ENCODE measurements around the gene LRRC1. TPM values are rescaled to one million over a fixed set of nuclear protein-coding genes. Genes with fewer than 3 reads are reported as not detected.

LRRC1 gene
- total and polyA plus RNA-seq, 2 of the 13 experiments (the other 11 are each of a cell fraction or from before 2014, with no cell fraction given): 15.6 to 27.7 TPM

DNA sequence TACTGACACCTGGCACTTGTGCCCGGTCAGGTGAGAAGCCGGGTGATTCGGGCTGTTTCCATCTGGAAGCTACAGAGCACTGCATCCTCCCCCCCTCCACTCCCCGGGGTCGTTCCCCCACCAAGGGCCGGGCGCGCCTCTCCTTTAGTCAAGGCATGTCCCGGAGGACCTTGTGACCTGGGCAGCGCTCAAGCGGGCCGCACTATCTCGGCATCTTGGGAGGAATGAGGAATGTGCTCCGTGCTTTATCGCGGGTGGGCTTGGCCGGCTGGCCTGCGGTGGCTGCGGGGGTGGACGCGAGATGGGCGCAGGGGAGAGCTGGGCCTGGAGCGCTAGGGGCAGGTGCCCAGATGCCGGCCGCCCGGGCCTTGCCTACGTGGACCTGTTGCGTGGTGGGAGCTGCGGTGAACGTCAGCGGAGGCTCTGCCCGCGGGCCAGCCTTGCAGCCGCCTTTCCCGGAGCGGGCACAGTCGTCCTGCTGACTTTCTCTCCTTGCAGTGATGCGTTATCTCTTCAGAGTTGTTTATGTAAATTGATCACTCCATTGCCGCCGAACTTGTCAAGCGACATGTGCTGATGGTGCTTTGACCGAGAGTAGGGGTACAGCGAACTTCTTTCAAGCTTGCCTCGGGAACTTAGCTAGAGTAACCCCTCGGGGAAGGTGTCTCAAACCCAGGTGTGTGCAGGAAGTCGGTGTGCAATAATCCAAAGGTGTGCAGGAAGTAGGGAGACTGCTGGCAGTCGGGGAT, 1.1 kb downstream of the LRRC1 start (continued):
- TF ChIP-seq ZNF746 (CRISPR knock-in tag; IDR thresholded peaks at IDR 0.05): peak; percentile 45; the same call in 1 of the 2 replicates
- TF ChIP-seq RBM39 (IDR thresholded peaks at IDR 0.05; ENCODE audit: low read depth, low read length, poor library complexity, severe bottlenecking): no peak
- TF ChIP-seq HNF1B (CRISPR knock-in tag; IDR thresholded peaks at IDR 0.05): peak; percentile 38; the same call in 1 of the 2 replicates
- TF ChIP-seq TARDBP (CRISPR knock-in tag; IDR thresholded peaks at IDR 0.05): no peak
- no peak for TF ChIP-seq NBN (conservative IDR thresholded peaks at IDR 0.05)
- TF ChIP-seq PAXIP1 (CRISPR knock-in tag; conservative IDR thresholded peaks at IDR 0.05): no peak
- peak; percentile 64; the same call in 1 of the 2 replicates for TF ChIP-seq PITX1 (CRISPR knock-in tag; IDR thresholded peaks at IDR 0.05)
- TF ChIP-seq, protein P1, sequence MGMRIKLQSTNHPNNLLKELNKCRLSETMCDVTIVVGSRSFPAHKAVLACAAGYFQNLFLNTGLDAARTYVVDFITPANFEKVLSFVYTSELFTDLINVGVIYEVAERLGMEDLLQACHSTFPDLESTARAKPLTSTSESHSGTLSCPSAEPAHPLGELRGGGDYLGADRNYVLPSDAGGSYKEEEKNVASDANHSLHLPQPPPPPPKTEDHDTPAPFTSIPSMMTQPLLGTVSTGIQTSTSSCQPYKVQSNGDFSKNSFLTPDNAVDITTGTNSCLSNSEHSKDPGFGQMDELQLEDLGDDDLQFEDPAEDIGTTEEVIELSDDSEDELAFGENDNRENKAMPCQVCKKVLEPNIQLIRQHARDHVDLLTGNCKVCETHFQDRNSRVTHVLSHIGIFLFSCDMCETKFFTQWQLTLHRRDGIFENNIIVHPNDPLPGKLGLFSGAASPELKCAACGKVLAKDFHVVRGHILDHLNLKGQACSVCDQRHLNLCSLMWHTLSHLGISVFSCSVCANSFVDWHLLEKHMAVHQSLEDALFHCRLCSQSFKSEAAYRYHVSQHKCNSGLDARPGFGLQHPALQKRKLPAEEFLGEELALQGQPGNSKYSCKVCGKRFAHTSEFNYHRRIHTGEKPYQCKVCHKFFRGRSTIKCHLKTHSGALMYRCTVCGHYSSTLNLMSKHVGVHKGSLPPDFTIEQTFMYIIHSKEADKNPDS (CRISPR knock-in tag; IDR thresholded peaks at IDR 0.05): no peak
- peak; percentile 86 for TF ChIP-seq ZFX (CRISPR knock-in tag; IDR thresholded peaks at IDR 0.05; ENCODE audit: low read depth)
- TF ChIP-seq SNAPC2 (CRISPR knock-in tag; IDR thresholded peaks at IDR 0.05): 0 out of 2 replicates have a peak, but pooled peaks have one; percentile 85
- peak; percentile 37; the same call in 1 of the 2 replicates for TF ChIP-seq ZSCAN25 (CRISPR knock-in tag; IDR thresholded peaks at IDR 0.05)
- peak; percentile 77; the same call in 1 of the 2 replicates for TF ChIP-seq CHCHD3 (CRISPR knock-in tag; IDR thresholded peaks at IDR 0.05)
- no peak; the same call in none of the 2 replicates for TF ChIP-seq KDM5A (IDR thresholded peaks at IDR 0.05; ENCODE audit: borderline replicate concordance, low read length)
- TF ChIP-seq ZNF484 (CRISPR knock-in tag; IDR thresholded peaks at IDR 0.05; ENCODE audit: borderline replicate concordance, low read depth): 0 out of 2 replicates have a peak, but pooled peaks have one; percentile 26
- TF ChIP-seq MIER2 (CRISPR knock-in tag; IDR thresholded peaks at IDR 0.05): 0 out of 2 replicates have a peak, but pooled peaks have one; percentile 11
- TF ChIP-seq ZEB1 (IDR thresholded peaks at IDR 0.05; ENCODE audit: insufficient replicate concordance, low read depth): peak; percentile 98
- TF ChIP-seq HDAC1 (CRISPR knock-in tag; IDR thresholded peaks at IDR 0.05): peak; percentile 56; the same call in 1 of the 2 replicates
- TF ChIP-seq ZFP82 (CRISPR knock-in tag; IDR thresholded peaks at IDR 0.05; ENCODE audit: borderline replicate concordance): no peak
- no peak for TF ChIP-seq ZNF770 (CRISPR knock-in tag; IDR thresholded peaks at IDR 0.05)
- TF ChIP-seq ZSCAN9 (CRISPR knock-in tag; IDR thresholded peaks at IDR 0.05; ENCODE audit: borderline replicate concordance): peak; percentile 10; the same call in 1 of the 2 replicates

All from HepG2 (cell line).